Upper lobe of left lung (tissue), 6 donors: ENCODE data around the gene CENPM. TPM values are rescaled to one million over a fixed set of nuclear protein-coding genes. Genes with fewer than 3 reads are reported as not detected.

ENCODE experiments used
- ATAC-seq, 2 donors: fragments of 200-7000 bp; cut with Tn5 transposase; one replicate each; pipeline ENCODE4 v1.9.1; 2022; ENCODE audit warnings: mild to moderate bottlenecking in 2 of 2, moderate library complexity in 2 of 2; ENCODE audit not compliant: low FRiP score in 2 of 2
- DNase-seq, 2 donors: peaks; one replicate each; pipeline ENCODE4 v3.0.0-alpha.2; 2019 to 2020
- H3K27ac ChIP-seq, 4 donors: fragments of 200-600 bp; sonication (generic); one replicate each; pipeline ENCODE4 v1.5.1; 2016 to 2019
- H3K27me3 ChIP-seq, 4 donors: fragments of 200-600 bp; sonication (generic); one replicate each; pipeline ENCODE4 v1.5.1; 2017 to 2019
- H3K36me3 ChIP-seq, 4 donors: fragments of 200-600 bp; sonication (generic); one replicate each; pipeline ENCODE4 v1.5.1; 2016 to 2019
- H3K4me1 ChIP-seq, 4 donors: fragments of 200-600 bp; sonication (generic); one replicate each; pipeline ENCODE4 v1.5.1; 2018 to 2019
- H3K4me3 ChIP-seq, 4 donors: fragments of 200-600 bp; sonication (generic); one replicate each; pipeline ENCODE4 v1.5.1; 2017 to 2019; ENCODE audit warnings: mild to moderate bottlenecking in 2 of 4, moderate library complexity in 1 of 4
- H3K9me3 ChIP-seq, 4 donors: fragments of 200-600 bp; sonication (generic); one replicate each; pipeline ENCODE4 v1.5.1; 2018 to 2019
- EP300 ChIP-seq, 4 donors: sonication (generic); formaldehyde crosslinking; IDR thresholded peaks; one replicate each; pipeline ENCODE4 v1.5.1; 2017; ENCODE audit warnings: antibody characterized with exemption in 4 of 4, control low read depth in 2 of 4
- POLR2A ChIP-seq, 4 donors: fragments of 450-650 bp; IDR thresholded peaks; one replicate each; pipeline ENCODE4 v1.5.1; 2016 to 2017; ENCODE audit warnings: antibody characterized with exemption in 4 of 4, mild to moderate bottlenecking in 2 of 4
- POLR2AphosphoS5 ChIP-seq, 2 donors: sonication (generic); formaldehyde crosslinking; IDR thresholded peaks; one replicate each; pipeline ENCODE4 v1.5.1; 2017; ENCODE audit warnings: antibody characterized with exemption in 2 of 2
- WGBS, 2 donors: methylation state at CpG; one replicate each; pipeline ENCODE4 v1.1.5; 2017 to 2018; 5-methylcytosine and 5-hydroxymethylcytosine counted together
- total RNA-seq, 6 donors: library from RNA; depleted of rRNA in 4 of 6; stranded (reverse); fragments of >200 nt in 4 of 6; gene quantifications; one replicate each; pipeline versions ENCODE4 v1.1.0 to v1.2.1, GENCODE V29; 2016 to 2021
- TF ChIP-seq, protein P1 (sequence below), 6 experiments: fragments of 450-650 bp in 4 of 6; fragments of 200-600 bp in 2 of 6; sonication (generic) in 2 of 6; IDR thresholded peaks; one replicate each; pipeline ENCODE4 v1.5.1; 2016 to 2019; ENCODE audit warnings: antibody characterized with exemption in 6 of 6
- donor health status: DM: no; HTN: no; CAD: no; lungs with moderate emphysema.
- donor health status: DM: no; HTN: yes; CAD: no; lungs with severe emphysema.

Gene CENPM
- total RNA-seq, 6 donors from 2014 or later = 1.9 to 9.9 (median 7.3) TPM; not detected in 1

DNA sequence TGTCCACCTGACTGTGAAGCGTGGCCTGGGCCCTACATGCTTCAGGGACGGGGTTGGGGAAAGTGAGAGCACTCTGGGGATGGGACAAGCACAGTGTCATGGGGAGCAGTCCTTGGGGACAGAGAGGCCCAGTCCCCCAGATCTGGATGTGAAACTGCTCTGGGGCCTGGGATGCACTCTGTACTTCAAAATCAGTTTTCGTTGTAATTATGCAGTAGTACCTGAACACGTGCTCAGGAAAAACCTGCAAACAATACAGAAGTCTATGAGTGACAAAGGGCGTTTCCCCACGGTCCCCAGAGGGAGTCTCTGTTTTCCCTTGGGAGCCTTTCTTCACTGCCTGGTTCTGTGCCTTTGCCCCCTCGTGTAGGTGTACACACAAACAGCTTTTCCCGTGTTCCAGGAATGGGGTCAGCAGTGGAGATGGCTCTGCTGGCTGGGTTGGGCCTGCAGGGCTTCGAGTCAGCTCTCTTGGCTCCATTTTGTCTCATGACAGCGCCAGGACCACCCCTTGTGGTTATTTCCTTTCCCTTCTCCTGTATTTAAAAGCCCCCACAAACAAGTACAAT lies 15.2 kb downstream of the CENPM start:
- TF ChIP-seq, protein P1, sequence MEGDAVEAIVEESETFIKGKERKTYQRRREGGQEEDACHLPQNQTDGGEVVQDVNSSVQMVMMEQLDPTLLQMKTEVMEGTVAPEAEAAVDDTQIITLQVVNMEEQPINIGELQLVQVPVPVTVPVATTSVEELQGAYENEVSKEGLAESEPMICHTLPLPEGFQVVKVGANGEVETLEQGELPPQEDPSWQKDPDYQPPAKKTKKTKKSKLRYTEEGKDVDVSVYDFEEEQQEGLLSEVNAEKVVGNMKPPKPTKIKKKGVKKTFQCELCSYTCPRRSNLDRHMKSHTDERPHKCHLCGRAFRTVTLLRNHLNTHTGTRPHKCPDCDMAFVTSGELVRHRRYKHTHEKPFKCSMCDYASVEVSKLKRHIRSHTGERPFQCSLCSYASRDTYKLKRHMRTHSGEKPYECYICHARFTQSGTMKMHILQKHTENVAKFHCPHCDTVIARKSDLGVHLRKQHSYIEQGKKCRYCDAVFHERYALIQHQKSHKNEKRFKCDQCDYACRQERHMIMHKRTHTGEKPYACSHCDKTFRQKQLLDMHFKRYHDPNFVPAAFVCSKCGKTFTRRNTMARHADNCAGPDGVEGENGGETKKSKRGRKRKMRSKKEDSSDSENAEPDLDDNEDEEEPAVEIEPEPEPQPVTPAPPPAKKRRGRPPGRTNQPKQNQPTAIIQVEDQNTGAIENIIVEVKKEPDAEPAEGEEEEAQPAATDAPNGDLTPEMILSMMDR (IDR thresholded peaks at IDR 0.05) = no peak
- no peak for TF ChIP-seq POLR2A (IDR thresholded peaks at IDR 0.05)
- no peak for TF ChIP-seq EP300 (IDR thresholded peaks at IDR 0.05)
- TF ChIP-seq POLR2AphosphoS5 (IDR thresholded peaks at IDR 0.05) = no peak
- H3K4me1 ChIP-seq = peaks cover 0 to 5% (median under 1%) of the 10 kb centered on the region in 4 donors

DNA sequence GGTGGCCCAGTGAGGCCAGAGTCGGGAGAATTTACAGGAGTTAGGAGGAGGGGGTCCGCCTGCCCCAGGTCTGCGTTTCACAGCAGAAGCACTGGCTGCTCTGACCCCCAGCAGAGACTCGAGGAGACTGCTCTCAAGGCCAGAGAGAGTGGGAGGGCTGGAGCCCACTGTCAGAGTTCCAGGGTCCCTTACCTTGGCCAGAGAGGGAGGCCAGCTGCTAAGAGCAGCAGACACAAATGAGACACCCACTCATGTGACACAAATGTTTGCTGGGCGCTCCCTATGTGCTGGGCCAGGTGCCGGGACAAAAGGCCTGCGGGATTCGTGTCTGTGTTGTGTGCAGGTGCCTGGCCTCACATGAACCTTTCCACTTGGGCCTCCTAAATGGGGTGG lies 17.5 kb downstream of the CENPM start:
- DNase-seq (no peak), ATAC-seq (no peak)
- Histone ChIP-seq H3K9me3 (no peaks in the 10 kb centered on the region), H3K36me3 (no peaks in the 10 kb centered on the region), H3K27ac (no peak overlapping the region), H3K27me3 (peaks cover 0 to 21% (median 9%) of the 10 kb centered on the region in 4 donors), H3K4me3 (no peak overlapping the region), H3K4me1 (peaks cover 8 to 19% (median 11%) of the 10 kb centered on the region in 4 donors)
- TF ChIP-seq, protein P1 (IDR thresholded peaks at IDR 0.05) = no peak
- TF ChIP-seq POLR2AphosphoS5 (IDR thresholded peaks at IDR 0.05) (no peak), EP300 (IDR thresholded peaks at IDR 0.05) (no peak), POLR2A (IDR thresholded peaks at IDR 0.05) (no peak)
- 75 to 79% methylated on average over 8 of the region's 8 CpGs for WGBS, 2 donors

More for the DNA sequence above, 15.2 kb downstream of the CENPM start:
- H3K9me3 ChIP-seq = no peaks in the 10 kb centered on the region
- H3K27ac ChIP-seq = no peak overlapping the region
- DNase-seq (no peak), ATAC-seq (no peak)
- peaks cover 0 to 4% (median 0%) of the 10 kb centered on the region in 4 donors for H3K27me3 ChIP-seq
- H3K36me3 ChIP-seq = no peaks in the 10 kb centered on the region
- no peak overlapping the region for H3K4me3 ChIP-seq
- 87 to 93% methylated on average over 10 of the region's 10 CpGs for WGBS, 2 donors

DNA sequence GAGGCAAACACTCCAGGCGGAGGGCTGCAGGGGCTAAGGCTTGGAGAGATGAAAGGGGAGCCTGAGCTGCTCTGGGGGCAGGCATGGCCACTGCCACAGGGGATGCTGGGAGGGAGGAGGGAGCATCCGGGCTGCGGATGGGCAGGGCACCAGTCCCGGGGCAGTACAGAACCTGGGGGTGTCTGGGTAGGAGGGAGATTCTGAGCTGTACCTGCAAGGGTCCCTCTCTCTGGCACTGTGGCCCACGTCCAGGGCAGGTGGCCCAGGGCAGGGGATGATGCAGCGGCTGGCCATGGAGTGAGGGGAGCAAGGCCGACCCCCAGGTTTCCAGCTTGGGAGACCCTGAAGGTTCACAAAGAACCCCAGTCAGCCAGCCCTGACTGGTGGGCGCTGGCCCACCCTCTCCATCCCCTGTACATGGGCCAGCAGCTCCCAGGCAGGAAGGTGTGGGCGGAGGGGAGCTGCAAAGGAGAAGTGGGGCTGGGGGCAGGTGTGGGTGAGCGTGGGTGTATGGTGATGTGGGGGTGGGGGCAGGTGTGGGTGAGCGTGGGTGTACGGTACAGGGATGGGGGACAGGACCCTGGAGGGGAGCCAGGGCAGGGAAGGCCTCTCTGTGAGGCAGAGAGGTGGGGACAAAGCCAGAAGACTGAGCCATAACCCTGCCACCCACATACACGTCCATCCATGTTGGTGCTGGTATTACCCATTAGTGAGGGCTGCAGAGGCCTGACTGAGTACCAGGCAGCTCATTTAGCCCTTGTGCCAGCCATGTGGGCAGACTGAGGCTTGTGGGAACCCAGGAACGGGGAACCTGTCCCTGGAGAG lies 18.1 kb downstream of the CENPM start:
- peaks cover 0 to 21% (median 9%) of the 10 kb centered on the region in 4 donors for H3K27me3 ChIP-seq
- peaks cover 8 to 19% (median 11%) of the 10 kb centered on the region in 4 donors for H3K4me1 ChIP-seq
- no peak overlapping the region for H3K4me3 ChIP-seq
- 78 to 83% methylated on average over 9 to 13 of the region's 14 CpGs for WGBS, 2 donors
- no peaks in the 10 kb centered on the region for H3K9me3 ChIP-seq
- ATAC-seq = peak in 1 of 2 donors; percentile 3
- peak in 1 of 2 donors; percentile 61 for DNase-seq
- no peaks in the 10 kb centered on the region for H3K36me3 ChIP-seq
- TF ChIP-seq, protein P1 (IDR thresholded peaks at IDR 0.05) = no peak
- TF ChIP-seq POLR2A (IDR thresholded peaks at IDR 0.05) = no peak
- TF ChIP-seq POLR2AphosphoS5 (IDR thresholded peaks at IDR 0.05) = no peak
- H3K27ac ChIP-seq = no peak overlapping the region

DNA sequence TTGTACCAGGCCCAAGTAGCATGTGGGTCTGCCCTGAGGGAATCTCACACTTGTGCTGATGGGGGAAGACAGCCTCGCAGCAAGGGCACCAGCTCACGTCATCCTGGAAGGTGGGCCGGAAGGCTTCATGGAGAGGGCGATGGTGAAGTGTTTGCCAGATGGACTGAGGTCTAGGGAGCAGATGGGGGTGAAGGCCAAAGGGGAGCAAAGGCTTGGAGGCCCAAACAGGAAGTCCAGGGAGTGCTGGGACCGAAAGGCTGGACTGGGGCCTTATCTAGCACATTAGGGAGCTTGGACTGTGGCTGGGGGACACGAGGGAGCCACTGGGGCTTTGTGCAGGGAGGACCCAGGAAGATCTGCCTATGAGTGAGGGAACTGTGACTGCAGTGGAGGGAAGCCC lies 19.1 kb downstream of the CENPM start:
- no peaks in the 10 kb centered on the region for H3K9me3 ChIP-seq
- TF ChIP-seq, protein P1 (IDR thresholded peaks at IDR 0.05) = no peak
- TF ChIP-seq POLR2A (IDR thresholded peaks at IDR 0.05) (no peak), EP300 (IDR thresholded peaks at IDR 0.05) (no peak), POLR2AphosphoS5 (IDR thresholded peaks at IDR 0.05) (no peak)
- peaks cover 0 to 21% (median 9%) of the 10 kb centered on the region in 4 donors for H3K27me3 ChIP-seq
- H3K4me3 ChIP-seq = no peak overlapping the region
- H3K4me1 ChIP-seq = peaks cover 8 to 19% (median 11%) of the 10 kb centered on the region in 4 donors
- no peaks in the 10 kb centered on the region for H3K36me3 ChIP-seq
- H3K27ac ChIP-seq = no peak overlapping the region
- WGBS, 2 donors = 83 to 88% methylated on average over 5 to 6 of the region's 6 CpGs
- DNase-seq (no peak), ATAC-seq (no peak)
